GM19455 (cell line): ENCODE results near the gene NHLRC4.

Experiments
- ATAC-seq: cut with Tn5 transposase; IDR thresholded peaks from one replicate; pipeline ENCODE4 v1.9.1; 2021; ENCODE audit not compliant: unreplicated experiment

NHLRC4 gene

GRCh38 chr16:552171-552570 lies 14.6 kb upstream of the NHLRC4 start:
- ATAC-seq = no peak

- no peak for ATAC-seq
Measured at GRCh38 chr16:553601-554296, 13.1 kb upstream of the NHLRC4 start.

- ATAC-seq = no peak
Measured at GRCh38 chr16:554297-554621, 12.5 kb upstream of the NHLRC4 start.

GRCh38 chr16:554640-555365 lies 12.0 kb upstream of the NHLRC4 start:
- ATAC-seq = no peak

- ATAC-seq = no peak
Measured at GRCh38 chr16:555528-556473, 11.0 kb upstream of the NHLRC4 start.

- ATAC-seq = no peak
Measured at GRCh38 chr16:556474-557173, 10.2 kb upstream of the NHLRC4 start.

GRCh38 chr16:557463-558297 lies 9.1 kb upstream of the NHLRC4 start:
- ATAC-seq = no peak

GRCh38 chr16:558298-559020 lies 8.3 kb upstream of the NHLRC4 start:
- no peak for ATAC-seq

- ATAC-seq = no peak
Measured at GRCh38 chr16:559021-559380, 7.8 kb upstream of the NHLRC4 start.

- no peak for ATAC-seq
Measured at GRCh38 chr16:559411-560203, 7.2 kb upstream of the NHLRC4 start.

GRCh38 chr16:560204-560700 lies 6.6 kb upstream of the NHLRC4 start, which contains the start of gene PRR35:
Gene PRR35, plus strand, starts transcription at chr16:560394. Its CDS starts 2,901 bp downstream, at chr16:563295.
- ATAC-seq = no peak

- no peak for ATAC-seq
Measured at GRCh38 chr16:560701-561412, 5.9 kb upstream of the NHLRC4 start.

- no peak for ATAC-seq
Measured at GRCh38 chr16:561413-561794, 5.4 kb upstream of the NHLRC4 start.

GRCh38 chr16:561957-562938 lies 4.6 kb upstream of the NHLRC4 start:
- ATAC-seq = no peak

GRCh38 chr16:563072-563644 lies 3.6 kb upstream of the NHLRC4 start:
- ATAC-seq = no peak

- no peak for ATAC-seq
Measured at GRCh38 chr16:564690-565418, 2.0 kb upstream of the NHLRC4 start.
